ENCODE results near the gene FRMD4A.
"Not testable (repeated sequence)": the region's sequence is repeated elsewhere in the genome, so short reads cannot be mapped to it uniquely, and the experiment has no call there.

FRMD4A gene

GRCh38 chr10:14056610-14057332 is 274.0 kb downstream of the FRMD4A start:
- DNase-seq (ENCODE audit: low read depth in 2 of 2), result no peak

GRCh38 chr10:14052931-14053330 is 277.8 kb downstream of the FRMD4A start:
- no peak for DNase-seq (ENCODE audit: low read depth in 2 of 2)

- no peak for DNase-seq (ENCODE audit: low read depth in 2 of 2)
Observed at GRCh38 chr10:14050598-14050997, 280.1 kb downstream of the FRMD4A start.

- DNase-seq (ENCODE audit: low read depth in 2 of 2), result no peak
Observed at GRCh38 chr10:14048930-14049613, 281.7 kb downstream of the FRMD4A start.

- no peak for DNase-seq (ENCODE audit: low read depth in 2 of 2)
Observed at GRCh38 chr10:14047431-14047830, 283.3 kb downstream of the FRMD4A start.

- DNase-seq (ENCODE audit: low read depth in 2 of 2), result not testable (repeated sequence)
Observed at GRCh38 chr10:14042051-14042450, 288.7 kb downstream of the FRMD4A start.

- no peak for DNase-seq (ENCODE audit: low read depth in 2 of 2)
Observed at GRCh38 chr10:14040787-14041631, 289.7 kb downstream of the FRMD4A start.

- DNase-seq (ENCODE audit: low read depth in 2 of 2), result no peak
Observed at GRCh38 chr10:14039968-14040668, 290.6 kb downstream of the FRMD4A start.

- no peak for DNase-seq (ENCODE audit: low read depth in 2 of 2)
Observed at GRCh38 chr10:14036233-14036632, 294.5 kb downstream of the FRMD4A start.

GRCh38 chr10:14035506-14035905 is 295.2 kb downstream of the FRMD4A start:
- DNase-seq (ENCODE audit: low read depth in 2 of 2), result no peak

- DNase-seq (ENCODE audit: low read depth in 2 of 2), result peak; percentile 13 to 27
Observed at GRCh38 chr10:14032406-14032998, 298.2 kb downstream of the FRMD4A start.

- DNase-seq (ENCODE audit: low read depth in 2 of 2), result no peak
Observed at GRCh38 chr10:14026325-14026724, 304.4 kb downstream of the FRMD4A start.

- DNase-seq (ENCODE audit: low read depth in 2 of 2), result no peak
Observed at GRCh38 chr10:14025283-14026189, 305.2 kb downstream of the FRMD4A start.

- DNase-seq (ENCODE audit: low read depth in 2 of 2), result no peak
Observed at GRCh38 chr10:14024329-14025202, 306.2 kb downstream of the FRMD4A start.

GRCh38 chr10:14023673-14024328 is 306.9 kb downstream of the FRMD4A start:
- no peak for DNase-seq (ENCODE audit: low read depth in 2 of 2)

- no peak for DNase-seq (ENCODE audit: low read depth in 2 of 2)
Observed at GRCh38 chr10:14022954-14023672, 307.6 kb downstream of the FRMD4A start.

GRCh38 chr10:14022052-14022451 is 308.7 kb downstream of the FRMD4A start:
- DNase-seq (ENCODE audit: low read depth in 2 of 2), result no peak

- DNase-seq (ENCODE audit: low read depth in 2 of 2), result no peak
Observed at GRCh38 chr10:14020037-14020664, 310.6 kb downstream of the FRMD4A start.

Measured in stimulated activated CD4-positive, alpha-beta T cell treated with anti-CD3 and anti-CD28 coated beads, Interleukin-15, amount 100 ng/mL, for 48 hours (primary cell).